Omental fat pad (tissue), 4 donors: ENCODE measurements around the gene ATP2C1. TPM values are rescaled to one million over a fixed set of nuclear protein-coding genes. Genes with fewer than 3 reads are reported as not detected.

Experiments
- ATAC-seq: fragments of 150-250 bp; one replicate; pipeline ENCODE4 v1.9.1; 2016; ENCODE audit warnings: mild to moderate bottlenecking, moderate library complexity; ENCODE audit not compliant: low FRiP score
- DNase-seq: peaks from one replicate; pipeline ENCODE4 v3.0.0-alpha.2; 2019; ENCODE audit warnings: low spot score
- total RNA-seq, 4 donors: library from RNA; depleted of rRNA; stranded (reverse); fragments of >200 nt; gene quantifications; one replicate each; pipeline ENCODE4 v1.1.0, GENCODE V29; 2016
- TF ChIP-seq, protein P1 (sequence below), 3 donors: fragments of 450-650 bp; IDR thresholded peaks; one replicate each; pipeline ENCODE4 v1.5.1; 2016 to 2017; ENCODE audit warnings: antibody characterized with exemption in 3 of 3, mild to moderate bottlenecking in 3 of 3, moderate library complexity in 2 of 3

Gene ATP2C1
- total RNA-seq, 4 donors from 2014 or later: 53.2 to 63.5 (median 61.6) TPM

GRCh38 chr3:130904491-130904890 is 10.6 kb downstream of the ATP2C1 start:
- DNase-seq (no peak), ATAC-seq (no peak)
- TF ChIP-seq, protein P1, sequence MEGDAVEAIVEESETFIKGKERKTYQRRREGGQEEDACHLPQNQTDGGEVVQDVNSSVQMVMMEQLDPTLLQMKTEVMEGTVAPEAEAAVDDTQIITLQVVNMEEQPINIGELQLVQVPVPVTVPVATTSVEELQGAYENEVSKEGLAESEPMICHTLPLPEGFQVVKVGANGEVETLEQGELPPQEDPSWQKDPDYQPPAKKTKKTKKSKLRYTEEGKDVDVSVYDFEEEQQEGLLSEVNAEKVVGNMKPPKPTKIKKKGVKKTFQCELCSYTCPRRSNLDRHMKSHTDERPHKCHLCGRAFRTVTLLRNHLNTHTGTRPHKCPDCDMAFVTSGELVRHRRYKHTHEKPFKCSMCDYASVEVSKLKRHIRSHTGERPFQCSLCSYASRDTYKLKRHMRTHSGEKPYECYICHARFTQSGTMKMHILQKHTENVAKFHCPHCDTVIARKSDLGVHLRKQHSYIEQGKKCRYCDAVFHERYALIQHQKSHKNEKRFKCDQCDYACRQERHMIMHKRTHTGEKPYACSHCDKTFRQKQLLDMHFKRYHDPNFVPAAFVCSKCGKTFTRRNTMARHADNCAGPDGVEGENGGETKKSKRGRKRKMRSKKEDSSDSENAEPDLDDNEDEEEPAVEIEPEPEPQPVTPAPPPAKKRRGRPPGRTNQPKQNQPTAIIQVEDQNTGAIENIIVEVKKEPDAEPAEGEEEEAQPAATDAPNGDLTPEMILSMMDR (IDR thresholded peaks at IDR 0.05): no peak

DNA sequence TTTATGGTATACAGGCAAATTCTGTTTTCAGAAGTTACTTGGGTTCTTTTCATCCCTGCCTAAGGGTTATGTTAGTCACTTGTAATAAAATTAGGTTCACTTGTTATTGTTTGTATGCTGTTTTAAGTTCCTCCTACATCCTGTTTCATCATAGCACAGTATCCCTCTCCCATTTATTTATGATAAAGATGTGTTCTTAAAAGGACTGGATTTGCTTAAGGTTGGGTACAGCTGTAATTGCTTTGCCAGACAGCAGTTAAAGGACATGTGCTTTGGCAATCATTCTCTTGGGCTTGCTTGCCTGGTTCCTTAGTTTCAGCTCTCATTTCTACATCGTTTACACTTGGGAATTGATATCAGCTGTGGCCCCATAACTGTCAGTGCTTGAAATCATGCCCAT is 11.7 kb downstream of the ATP2C1 start:
- TF ChIP-seq, protein P1 (IDR thresholded peaks at IDR 0.05): no peak
- no peak for DNase-seq
- ATAC-seq: no peak

DNA sequence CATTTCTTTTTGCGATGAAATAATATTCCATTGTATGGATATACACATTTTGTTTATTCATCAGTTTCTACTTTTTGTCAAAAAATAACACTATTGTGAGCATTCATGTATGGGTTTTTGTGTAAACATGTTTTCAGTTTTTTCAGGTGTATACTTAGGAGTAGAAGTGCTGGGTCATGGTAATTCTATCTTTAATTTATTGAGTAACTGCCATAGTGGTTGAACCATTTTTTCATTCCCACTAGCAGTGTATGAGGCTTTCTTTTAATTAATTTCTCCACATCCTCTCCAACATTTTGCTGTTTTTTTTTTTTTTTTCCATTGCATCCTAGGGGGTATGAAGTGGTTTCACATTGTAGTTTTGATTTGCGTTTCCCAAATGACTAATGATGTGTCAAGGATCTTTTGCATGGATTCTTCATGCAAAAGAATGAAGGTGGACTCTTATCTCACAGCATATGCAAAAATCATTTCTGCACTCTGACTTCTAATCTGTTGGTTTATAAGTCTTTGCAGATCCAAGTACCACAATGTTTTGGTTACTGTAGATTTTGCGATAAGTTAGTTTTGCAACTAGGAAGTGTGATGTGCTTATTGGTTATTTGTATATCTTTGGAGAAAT is 12.6 kb downstream of the ATP2C1 start:
- no peak for ATAC-seq
- DNase-seq: no peak
- TF ChIP-seq, protein P1 (IDR thresholded peaks at IDR 0.05): no peak

GRCh38 chr3:130907500-130907899 is 13.6 kb downstream of the ATP2C1 start:
- TF ChIP-seq, protein P1 (IDR thresholded peaks at IDR 0.05): no peak
- DNase-seq (no peak), ATAC-seq (no peak)

GRCh38 chr3:130907966-130908365 is 14.1 kb downstream of the ATP2C1 start:
- TF ChIP-seq, protein P1 (IDR thresholded peaks at IDR 0.05): no peak
- DNase-seq (no peak), ATAC-seq (no peak)

DNA sequence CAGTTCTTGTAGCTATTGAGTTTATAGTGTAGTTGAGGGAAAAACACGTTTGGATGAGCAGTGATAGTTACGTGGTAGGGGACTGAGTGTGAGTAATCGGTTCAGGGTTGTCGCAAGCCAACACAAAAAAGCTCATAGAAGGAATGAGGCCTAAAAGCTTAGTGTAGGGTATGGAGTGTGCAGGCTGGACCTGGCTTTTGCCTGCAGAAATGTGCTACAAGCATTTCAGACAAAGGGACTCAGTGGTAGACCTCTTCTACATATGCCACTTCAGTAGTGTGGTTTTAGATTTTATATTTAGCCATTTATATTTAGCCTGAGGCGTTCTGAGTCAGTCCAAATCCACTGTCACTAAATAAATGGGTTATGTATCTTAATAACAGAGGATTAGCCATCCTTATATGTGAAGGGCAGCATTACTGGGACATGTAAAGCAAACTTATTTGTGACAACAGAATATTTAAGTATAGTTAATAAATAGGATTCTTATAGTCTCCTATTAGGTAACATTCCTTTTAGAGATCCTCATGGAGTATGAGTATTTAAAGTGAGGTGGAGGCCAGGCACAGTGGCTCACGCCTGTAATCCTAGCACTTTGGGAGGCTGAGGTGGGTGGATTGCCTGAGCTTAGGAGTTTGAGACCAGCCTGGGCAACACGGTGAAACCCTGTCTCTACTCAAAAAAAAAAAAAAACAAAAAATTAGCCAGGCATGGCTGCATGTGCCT is 21.8 kb downstream of the ATP2C1 start:
- no peak for ATAC-seq
- no peak for DNase-seq
- TF ChIP-seq, protein P1 (IDR thresholded peaks at IDR 0.05): no peak
